Neutrophil (primary cell): ENCODE measurements around the gene CDH5.

Experiments
- H3K27ac ChIP-seq: fragments of 200-600 bp; sonication (generic); 2 replicates; pipeline ENCODE4 v1.5.1; 2016; ENCODE audit warnings: mild to moderate bottlenecking, moderate library complexity
- H3K27me3 ChIP-seq: fragments of 200-600 bp; sonication (generic); 2 replicates; pipeline ENCODE4 v1.6.0; 2016; ENCODE audit warnings: mild to moderate bottlenecking
- H3K36me3 ChIP-seq: fragments of 200-600 bp; sonication (generic); 2 replicates; pipeline ENCODE4 v1.5.1; 2017
- H3K4me1 ChIP-seq, 2 experiments: fragments of 200-600 bp in 1 of 2; sonication (generic) in 1 of 2; 1 replicate in 1 of 2; 2 replicates in 1 of 2; pipeline versions ENCODE4 v1.5.1 to v1.6.1; 2013 to 2016; ENCODE audit warnings: low read depth in 1 of 2, low read length in 1 of 2, mild to moderate bottlenecking in 1 of 2, moderate library complexity in 1 of 2; ENCODE audit not compliant: control insufficient read depth in 1 of 2, insufficient read depth in 1 of 2
- H3K4me3 ChIP-seq, 2 experiments: fragments of 200-600 bp in 1 of 2; sonication (generic) in 1 of 2; 1 replicate in 1 of 2; 2 replicates in 1 of 2; pipeline ENCODE4 v1.5.1; 2013 to 2016; ENCODE audit warnings: low read depth in 1 of 2, low read length in 1 of 2, mild to moderate bottlenecking in 1 of 2, moderate library complexity in 1 of 2
- H3K9me3 ChIP-seq: fragments of 200-600 bp; sonication (generic); 2 replicates; pipeline ENCODE4 v1.5.1; 2016
- CTCF ChIP-seq: fragments of 200-600 bp; sonication (generic); IDR thresholded peaks from 2 replicates; pipeline ENCODE4 v1.5.1; 2016; ENCODE audit warnings: antibody characterized with exemption

Gene CDH5

DNA sequence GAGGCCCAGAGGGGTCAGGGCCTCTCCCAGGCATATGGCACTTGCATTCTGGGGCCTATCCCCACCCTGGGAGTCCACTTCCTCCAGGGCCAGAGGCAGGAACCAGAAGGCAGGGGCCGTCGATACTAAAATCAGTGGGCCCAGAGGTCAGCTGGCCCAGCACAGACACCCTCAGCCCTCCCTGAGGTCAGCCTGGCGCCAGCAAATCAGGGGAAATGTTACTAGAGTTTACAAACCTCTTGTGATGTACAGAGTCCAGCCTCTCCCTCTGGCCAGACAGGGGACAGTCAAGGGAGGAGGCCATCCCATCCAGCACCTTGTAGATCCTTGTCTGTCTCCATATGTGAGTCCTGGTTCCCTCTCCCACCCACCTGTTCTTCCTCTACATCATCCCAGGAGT, 10.8 kb downstream of the CDH5 start:
- no peaks in the 10 kb centered on the region for H3K27me3 ChIP-seq
- no peak for TF ChIP-seq CTCF
- no peak overlapping the region for H3K4me3 ChIP-seq
- no peaks in the 10 kb centered on the region for H3K36me3 ChIP-seq
- no peaks in the 10 kb centered on the region for H3K4me1 ChIP-seq
- H3K27ac ChIP-seq: no peak overlapping the region
- H3K9me3 ChIP-seq: no peaks in the 10 kb centered on the region

DNA sequence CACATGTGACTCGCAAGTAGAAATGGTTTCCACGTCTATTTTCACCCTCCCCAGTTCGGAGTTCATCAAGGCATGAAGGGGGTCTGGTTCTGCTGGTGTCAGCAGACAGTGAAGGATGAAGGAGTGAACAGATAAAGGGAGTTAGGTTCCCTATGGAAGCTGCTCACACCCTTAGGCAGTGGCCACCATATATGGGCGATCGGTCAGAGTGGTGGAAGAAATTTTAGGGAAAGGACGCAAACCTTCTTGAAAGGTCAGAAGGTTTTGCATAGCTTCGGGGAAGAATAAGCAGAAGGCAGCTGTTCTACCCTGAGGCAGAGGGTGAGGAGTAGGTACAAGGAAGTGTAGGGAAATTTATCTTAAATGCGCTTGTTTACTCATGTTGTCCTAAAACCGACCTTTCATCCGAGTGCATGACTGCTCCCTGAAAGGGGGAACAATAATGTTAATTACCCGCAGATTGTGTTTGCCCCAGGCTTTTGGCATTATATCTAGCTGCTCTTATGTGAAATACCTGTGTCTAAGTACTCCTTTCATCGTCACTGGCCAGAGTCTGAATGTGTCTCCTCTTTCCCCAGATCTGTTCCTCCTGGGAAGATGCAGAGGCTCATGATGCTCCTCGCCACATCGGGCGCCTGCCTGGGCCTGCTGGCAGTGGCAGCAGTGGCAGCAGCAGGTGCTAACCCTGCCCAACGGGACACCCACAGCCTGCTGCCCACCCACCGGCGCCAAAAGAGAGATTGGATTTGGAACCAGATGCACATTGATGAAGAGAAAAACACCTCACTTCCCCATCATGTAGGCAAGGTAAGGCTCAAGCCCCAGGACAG, 12.5 kb downstream of the CDH5 start:
- H3K27me3 ChIP-seq: no peaks in the 10 kb centered on the region
- no peaks in the 10 kb centered on the region for H3K9me3 ChIP-seq
- no peak for TF ChIP-seq CTCF
- no peaks in the 10 kb centered on the region for H3K4me1 ChIP-seq
- no peak overlapping the region for H3K4me3 ChIP-seq
- H3K27ac ChIP-seq: no peak overlapping the region
- H3K36me3 ChIP-seq: no peaks in the 10 kb centered on the region

- no peaks in the 10 kb centered on the region for H3K4me1 ChIP-seq
- no peak overlapping the region for H3K4me3 ChIP-seq
- H3K9me3 ChIP-seq: no peaks in the 10 kb centered on the region
- H3K27me3 ChIP-seq: no peaks in the 10 kb centered on the region
- no peaks in the 10 kb centered on the region for H3K36me3 ChIP-seq
- TF ChIP-seq CTCF: no peak
- H3K27ac ChIP-seq: no peak overlapping the region
These were observed 13.1 kb downstream of the CDH5 start for GRCh38 chr16:66379571-66379941.

GRCh38 chr16:66380421-66380820, 13.9 kb downstream of the CDH5 start:
- H3K4me1 ChIP-seq: no peaks in the 10 kb centered on the region
- H3K27ac ChIP-seq: no peak overlapping the region
- no peaks in the 10 kb centered on the region for H3K9me3 ChIP-seq
- H3K4me3 ChIP-seq: no peak overlapping the region
- no peak for TF ChIP-seq CTCF
- no peaks in the 10 kb centered on the region for H3K27me3 ChIP-seq
- H3K36me3 ChIP-seq: no peaks in the 10 kb centered on the region

- no peaks in the 10 kb centered on the region for H3K9me3 ChIP-seq
- no peak overlapping the region for H3K4me3 ChIP-seq
- H3K36me3 ChIP-seq: no peaks in the 10 kb centered on the region
- H3K27me3 ChIP-seq: no peaks in the 10 kb centered on the region
- H3K4me1 ChIP-seq: no peaks in the 10 kb centered on the region
- no peak overlapping the region for H3K27ac ChIP-seq
- no peak for TF ChIP-seq CTCF
These were observed 15.2 kb downstream of the CDH5 start for GRCh38 chr16:66381585-66382170.
